SH-SY5Y (cell line): ENCODE data around the gene AFG3L2.

ENCODE experiments used
- GATA2 ChIP-seq: IDR thresholded peaks from 2 replicates; pipeline ENCODE4 v1.6.1; 2011; ENCODE audit warnings: mild to moderate bottlenecking, low read depth, low read length
- GATA3 ChIP-seq: IDR thresholded peaks from 2 replicates; pipeline ENCODE4 v1.6.1; 2011; ENCODE audit warnings: low read depth, mild to moderate bottlenecking, low read length, moderate library complexity

Gene AFG3L2

DNA sequence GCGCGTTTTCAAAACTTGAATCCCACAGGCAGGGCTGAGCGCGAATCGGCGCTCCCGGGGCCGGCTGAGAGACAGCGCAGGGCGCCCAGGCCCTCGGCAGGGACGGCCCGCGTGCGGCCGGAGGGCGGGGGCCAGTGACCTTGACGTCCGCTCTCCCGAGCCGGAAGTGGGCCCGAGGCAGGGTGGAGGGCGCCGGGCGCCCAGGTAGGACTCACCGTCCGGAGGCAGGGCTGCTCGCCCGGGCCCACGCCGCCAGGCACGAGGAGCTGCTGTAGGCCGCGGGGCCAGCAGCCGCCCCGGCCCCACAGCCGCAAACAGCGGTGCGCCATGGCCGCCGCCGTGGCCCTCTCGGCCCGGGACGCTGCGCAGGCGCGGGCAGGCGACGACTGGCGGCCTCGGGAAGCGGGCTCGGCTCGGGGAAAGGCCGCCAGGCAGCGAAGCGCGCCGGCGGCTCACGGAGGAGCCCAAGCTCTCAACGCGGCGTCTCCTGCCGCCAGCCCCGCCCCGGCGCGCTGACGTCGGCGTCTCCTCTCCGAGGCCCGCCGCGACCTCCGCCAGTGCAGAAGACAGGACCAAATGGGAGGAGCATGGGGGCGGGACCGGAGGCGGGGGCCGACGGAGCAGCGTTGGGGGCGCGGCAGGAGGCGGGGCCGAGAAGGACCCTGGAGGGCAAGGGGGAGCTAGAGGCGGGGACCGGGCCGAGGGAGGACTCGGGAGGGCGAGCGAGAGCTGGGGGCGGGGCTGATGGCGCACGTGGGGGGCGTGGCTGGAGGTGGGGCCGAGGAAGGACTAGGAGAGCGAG, at the start of gene AFG3L2:
Gene AFG3L2 (minus strand): TSS at position 474 of the 802 bp plus-strand sequence. CDS start 145 bp downstream, at position 329.
- no peak for TF ChIP-seq GATA2
- TF ChIP-seq GATA3, result no peak

DNA sequence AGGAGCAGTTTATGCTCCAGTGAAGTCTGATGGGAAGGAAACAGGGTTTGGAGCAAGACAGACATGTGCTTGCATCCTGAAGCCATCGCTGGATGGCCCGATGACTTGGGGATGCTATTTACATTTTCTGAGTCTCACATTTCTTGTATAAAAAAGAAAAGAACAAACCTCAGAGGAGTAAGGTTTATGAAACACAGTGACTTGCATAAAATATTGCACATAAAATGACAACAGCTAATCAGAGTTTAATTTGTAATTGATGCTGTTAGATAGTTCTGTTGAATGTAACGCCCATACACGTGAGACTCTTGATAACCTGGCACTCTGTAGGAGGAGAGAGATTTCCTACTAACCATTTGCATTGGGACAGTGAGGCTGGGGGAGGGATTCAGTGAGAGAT, 47.2 kb upstream of the AFG3L2 start:
- TF ChIP-seq GATA3, result no peak
- no peak for TF ChIP-seq GATA2

DNA sequence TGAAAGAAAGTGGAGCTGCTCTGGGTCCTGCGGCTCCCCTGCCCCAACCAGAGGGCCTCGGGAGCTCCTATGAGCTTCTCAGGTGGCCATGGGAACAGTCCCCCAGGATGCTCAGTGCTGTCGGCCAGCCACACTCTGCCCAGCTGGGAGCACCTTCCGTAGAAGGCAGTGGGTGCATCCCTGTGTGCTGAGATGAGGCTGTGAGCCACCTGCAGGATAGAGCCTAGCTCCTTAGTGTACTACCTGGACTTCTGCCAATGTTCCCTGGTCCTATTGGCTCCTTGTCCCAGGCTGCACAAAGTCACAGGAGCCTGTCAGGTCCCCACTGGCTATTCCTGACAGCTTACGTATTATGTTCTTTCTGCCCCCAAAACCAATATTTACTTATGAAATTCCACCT, 46.8 kb upstream of the AFG3L2 start:
- TF ChIP-seq GATA3, result no peak
- no peak for TF ChIP-seq GATA2

DNA sequence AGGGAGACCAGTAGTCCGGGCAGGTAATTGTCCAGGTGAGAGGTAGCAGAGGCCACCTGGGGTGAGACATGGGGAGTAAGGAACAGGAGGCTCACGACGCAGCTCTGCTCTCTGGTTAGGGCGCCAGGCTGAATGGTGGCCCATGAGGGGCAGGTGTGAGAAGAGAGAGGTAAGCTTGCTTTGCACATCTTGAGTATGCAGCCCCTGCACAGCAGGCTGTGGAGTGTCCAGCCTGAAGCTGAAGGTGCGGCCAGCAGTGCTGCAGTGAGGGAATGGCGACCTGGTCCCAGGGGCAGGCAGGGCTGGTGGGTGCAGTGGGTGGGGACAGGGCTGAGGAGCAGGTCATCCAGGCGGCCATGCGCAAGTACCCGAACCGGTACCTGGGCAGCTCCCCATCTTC, 46.4 kb upstream of the AFG3L2 start:
- TF ChIP-seq GATA3 (no peak), GATA2 (no peak)

DNA sequence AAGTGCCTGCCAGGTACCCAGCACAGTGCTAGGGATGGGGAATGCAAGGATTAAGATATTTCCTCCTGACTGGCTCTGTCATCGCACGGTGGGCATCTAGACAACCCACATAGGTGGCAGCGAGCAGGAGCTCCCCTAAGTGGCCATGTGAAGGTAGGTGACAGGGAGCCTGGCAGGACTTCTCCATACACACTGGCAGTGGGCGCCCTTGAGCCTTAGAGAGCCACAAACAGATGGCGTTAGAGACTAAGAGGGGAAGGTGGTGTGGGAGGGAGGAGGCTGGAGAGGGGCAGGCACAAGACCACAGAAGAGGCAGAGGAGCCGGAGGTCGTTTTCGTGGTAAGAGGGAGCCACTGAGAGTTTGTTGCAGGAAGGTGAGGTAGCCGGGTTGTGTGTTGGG, 45.9 kb upstream of the AFG3L2 start:
- TF ChIP-seq GATA3 (no peak), GATA2 (no peak)

DNA sequence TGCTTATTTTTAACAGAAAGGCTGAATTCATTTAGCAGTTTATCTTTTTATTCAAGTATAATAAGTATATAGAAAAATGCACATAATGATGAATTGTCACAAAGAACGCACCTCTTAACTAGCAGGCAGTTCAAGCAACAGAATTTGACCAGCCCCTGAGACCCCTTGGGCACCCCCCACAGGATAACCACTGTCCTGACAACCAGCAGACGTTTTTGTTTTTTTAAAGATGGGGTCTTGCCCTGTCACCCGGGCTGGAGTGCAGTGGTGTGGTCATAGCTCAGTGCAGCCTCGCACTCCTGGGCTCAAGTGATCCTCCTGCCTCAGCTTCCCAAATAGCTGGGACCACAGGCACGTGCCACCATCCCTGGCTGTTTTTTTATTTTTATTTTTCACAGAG, 44.7 kb upstream of the AFG3L2 start:
- TF ChIP-seq GATA3 (no peak), GATA2 (no peak)

DNA sequence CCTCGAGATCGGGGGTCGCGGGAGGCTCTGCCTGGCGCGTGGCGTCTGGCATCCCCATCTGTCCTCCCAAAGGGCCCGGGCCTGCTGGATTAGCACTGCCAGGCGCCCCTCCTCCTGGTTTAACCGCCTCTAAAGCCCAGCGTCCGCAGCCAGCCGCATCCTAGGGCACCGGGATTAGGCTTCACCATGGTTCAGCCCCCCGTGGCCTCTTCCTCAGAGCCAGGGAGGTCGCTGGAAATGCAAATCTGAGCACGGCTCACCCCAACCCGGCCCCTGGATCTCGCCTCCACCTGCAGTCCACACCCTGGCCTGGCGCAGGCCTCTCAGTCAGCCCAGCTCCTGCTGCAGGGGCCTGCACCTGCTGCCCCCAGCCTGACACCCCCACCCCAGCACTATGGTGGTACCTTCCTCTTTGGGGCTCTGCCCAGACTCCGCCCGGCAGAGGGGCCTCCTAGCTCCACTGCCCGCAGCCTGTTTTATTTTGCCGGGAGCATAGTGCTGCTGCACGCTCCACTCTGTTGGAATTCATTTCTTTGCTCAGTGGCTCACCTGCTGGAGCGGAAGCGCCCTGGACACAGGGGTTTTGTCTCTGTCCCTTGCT, 43.9 kb upstream of the AFG3L2 start:
- TF ChIP-seq GATA3, result no peak
- no peak for TF ChIP-seq GATA2

DNA sequence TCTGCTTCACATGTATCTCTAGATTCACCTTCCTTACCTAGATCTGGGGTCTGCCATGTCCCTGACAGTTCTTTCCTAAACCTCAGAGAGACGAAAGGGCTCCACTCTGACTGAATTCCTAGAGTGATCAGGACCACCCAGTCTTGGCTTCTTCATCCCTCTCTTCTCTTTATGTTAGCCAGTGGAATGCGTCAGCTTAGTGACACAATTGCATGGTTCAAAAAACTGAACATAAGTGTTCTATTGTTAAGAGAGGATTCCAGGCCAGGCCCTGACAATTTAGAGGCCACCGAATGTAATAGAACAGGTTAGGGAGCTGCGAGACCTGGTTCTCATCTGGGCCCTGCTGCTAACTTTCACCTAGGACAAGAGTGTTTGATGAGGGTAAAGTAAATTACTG, 40.7 kb upstream of the AFG3L2 start:
- TF ChIP-seq GATA2 (no peak), GATA3 (no peak)

DNA sequence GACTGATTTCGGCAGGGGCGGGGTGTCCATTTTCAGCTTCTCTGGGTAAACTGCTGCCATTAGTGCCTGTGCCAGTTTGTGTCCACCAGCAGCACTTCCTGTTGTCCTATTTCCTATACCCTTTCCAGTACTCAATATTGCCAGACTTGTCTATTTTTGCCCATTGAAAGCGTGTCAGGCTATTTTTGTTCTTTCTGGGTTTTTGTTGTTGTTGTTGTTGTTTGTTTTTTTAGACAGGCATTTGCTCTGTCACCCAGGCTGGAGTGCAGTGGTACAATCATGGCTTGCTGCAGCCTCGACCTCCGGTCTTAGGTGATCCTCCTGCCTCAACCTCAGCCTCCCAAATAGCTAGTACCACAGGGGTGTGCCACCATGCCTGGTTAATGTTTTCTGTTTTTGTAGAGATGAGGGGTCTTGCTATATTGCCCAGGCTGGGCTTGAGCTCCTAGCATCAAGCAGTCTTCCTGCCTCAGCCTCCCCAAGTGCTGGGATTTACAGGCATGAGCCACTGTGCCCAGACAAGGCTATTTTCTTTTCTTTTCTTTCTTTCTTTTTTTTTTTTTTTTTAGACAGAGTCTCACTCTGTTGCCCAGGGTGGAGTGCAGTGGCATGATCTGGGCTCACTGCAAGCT, 39.2 kb upstream of the AFG3L2 start:
- TF ChIP-seq GATA2, result no peak
- TF ChIP-seq GATA3, result no peak

DNA sequence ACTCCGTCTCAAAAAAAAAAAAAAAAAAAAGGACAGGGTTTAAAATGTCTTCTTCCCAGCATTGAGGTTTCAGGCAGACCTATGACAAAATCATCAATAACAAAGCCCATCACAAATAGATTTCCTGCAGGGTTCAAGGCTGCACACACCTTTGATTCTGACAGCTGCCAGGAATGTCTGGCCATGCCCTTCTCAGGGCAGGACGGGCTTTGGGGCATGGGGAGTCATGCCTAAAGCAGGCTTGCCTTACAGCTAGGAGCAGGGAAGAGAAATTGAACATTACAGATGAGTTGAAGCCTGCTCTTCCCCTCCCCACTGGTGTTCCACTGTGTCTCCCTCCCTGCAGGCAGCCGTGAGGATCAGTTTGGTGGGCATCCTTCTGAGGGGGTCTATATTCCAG, 34.4 kb upstream of the AFG3L2 start:
- TF ChIP-seq GATA2 (no peak), GATA3 (no peak)

DNA sequence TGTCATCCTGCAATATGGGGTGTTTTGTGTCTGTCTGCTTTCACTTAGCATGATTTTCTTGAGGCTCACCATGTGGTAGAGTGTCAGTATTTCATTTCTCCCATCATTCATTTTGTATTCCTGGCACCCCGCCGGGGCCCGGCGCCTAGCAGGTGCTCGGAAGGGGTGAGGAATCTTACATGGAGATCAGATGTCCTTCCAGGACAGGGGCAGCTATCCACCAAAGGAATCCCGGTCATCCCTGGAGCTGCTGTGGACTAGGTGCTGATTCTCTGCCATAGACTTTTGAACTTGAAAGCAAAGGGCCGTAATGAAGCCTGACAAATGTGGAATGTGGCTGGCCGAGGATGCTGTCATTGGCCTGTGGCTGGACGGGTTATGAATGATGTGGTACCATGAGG, 33.1 kb upstream of the AFG3L2 start:
- TF ChIP-seq GATA2, result no peak
- TF ChIP-seq GATA3, result no peak

DNA sequence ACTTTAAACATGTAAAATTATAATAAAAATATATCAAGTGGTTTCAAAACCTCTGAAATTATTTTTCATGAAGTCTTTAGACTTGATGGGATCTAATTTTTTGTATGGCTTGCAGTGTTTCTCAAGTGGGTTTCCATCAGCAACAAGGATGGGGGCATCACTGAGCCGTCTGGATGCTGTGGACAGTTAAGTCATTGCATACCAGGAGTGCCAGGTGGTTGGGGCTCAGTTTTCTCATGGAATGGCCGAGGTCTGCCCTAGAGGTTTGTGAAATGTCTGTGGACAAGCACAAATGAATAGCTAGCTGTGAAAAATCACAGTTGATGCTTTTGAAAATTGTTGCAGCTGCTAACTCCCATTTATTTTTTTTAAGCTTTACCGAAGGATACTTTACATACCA, 32.4 kb upstream of the AFG3L2 start:
- no peak for TF ChIP-seq GATA2
- TF ChIP-seq GATA3, result no peak

DNA sequence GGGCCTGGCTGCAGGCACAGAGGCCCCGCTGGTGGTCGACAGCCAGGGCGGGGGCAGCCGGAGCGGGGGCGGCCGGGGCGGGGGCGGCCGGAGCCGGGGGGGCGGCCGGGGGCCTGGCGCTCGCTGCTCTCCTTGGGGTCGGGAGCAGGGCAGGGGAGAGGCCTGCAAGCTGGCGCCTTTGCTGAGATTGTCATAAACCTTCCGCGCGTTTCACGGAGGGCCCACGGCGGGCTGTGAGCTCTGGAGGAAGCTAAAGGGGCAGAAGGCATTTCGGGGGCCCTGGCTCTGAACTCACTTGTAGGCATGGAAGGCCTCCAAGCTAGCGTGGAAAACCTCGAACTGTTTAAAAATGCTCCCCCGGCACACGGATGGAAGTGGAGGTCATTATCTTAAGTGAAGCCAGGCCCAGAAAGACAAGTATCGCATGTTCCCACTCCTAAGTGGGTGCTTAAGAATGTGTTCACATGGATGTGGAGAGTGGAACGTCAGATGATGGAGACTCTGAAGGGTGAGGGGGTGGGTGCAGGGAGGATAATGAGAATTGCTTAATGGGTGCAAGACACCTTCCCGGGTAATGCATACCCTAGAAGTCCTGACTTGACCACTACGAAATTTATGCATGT, 31.3 kb upstream of the AFG3L2 start:
- no peak for TF ChIP-seq GATA3
- TF ChIP-seq GATA2, result no peak

DNA sequence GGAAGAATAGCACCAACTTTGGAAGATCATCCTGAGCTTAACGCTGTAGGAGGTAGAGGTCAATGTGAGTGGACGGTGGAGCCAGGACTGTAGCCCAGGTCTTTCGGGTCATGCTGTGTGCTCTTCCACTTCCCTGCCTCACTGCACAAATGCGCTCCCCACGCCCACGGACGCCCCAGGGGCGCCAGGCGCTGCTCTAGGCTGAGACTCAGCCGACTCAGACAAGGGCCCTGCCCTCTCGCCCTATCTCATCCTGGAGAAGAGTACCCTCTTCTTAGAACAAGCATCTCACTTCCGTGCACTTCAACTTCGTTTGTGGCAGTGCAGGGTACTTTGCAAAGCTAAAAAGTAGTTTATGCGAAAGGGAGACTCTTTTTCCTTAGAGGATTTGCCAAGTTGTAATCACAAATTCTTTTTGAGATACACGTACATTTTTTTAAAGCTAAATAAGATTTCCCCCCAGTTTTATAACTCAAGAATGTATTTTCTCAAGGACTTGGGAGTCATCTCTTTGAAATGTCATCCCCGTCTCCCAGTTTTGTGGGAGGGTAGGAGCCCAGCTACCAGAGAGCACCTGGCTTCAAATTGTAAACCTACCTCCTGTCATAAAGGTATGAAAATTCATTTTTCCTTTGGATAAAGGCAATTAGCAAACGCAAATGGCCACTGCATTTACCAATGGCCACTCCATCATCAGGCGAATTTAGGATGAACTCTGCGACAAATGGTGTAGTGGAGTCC, 29.5 kb upstream of the AFG3L2 start:
- TF ChIP-seq GATA2 (no peak), GATA3 (no peak)
